IMR-90 (cell line): ENCODE data around the gene LIMK2. TPM values are rescaled to one million over a fixed set of nuclear protein-coding genes. Genes with fewer than 3 reads are reported as not detected.

Source experiments
- ATAC-seq: fragments of 200-7000 bp; cut with Tn5 transposase; 2 replicates; pipeline ENCODE4 v1.9.1; 2020; ENCODE audit warnings: low read depth, mild to moderate bottlenecking, moderate library complexity
- BruUV-seq: library from RNA; stranded (reverse); fragments of 400-500 nt; replicated peaks from 2 replicates; lab custom pipeline; 2021; lab: Mats Ljungman, UMichigan
- CTCF ChIA-PET: fragments of 300-600 bp; formaldehyde crosslinking; extraction: SDS; loops from one replicate; lab custom pipeline; 2021; ENCODE audit warnings: antibody characterized with exemption; lab: Yijun Ruan, JAX
- POLR2A ChIA-PET: fragments of 300-600 bp; sonication (Branson Sonifier 250); formaldehyde crosslinking; loops from one replicate; lab custom pipeline; 2022; ENCODE audit warnings: antibody characterized with exemption; ENCODE audit not compliant: unreplicated experiment; lab: Charles Lee
- DNase-seq: peaks from one replicate; pipeline ENCODE4 v3.0.0; 2013
- H2AFZ ChIP-seq: replicated peaks from 2 replicates; pipeline ENCODE3; 2013; ENCODE audit warnings: low read length, mild to moderate bottlenecking; ENCODE audit not compliant: poor library complexity
- H2AK5ac ChIP-seq: 2 replicates; pipeline ENCODE4 v1.6.1; 2013; ENCODE audit warnings: low read depth, low read length, inconsistent platforms
- H2AK9ac ChIP-seq: replicated peaks from 2 replicates; pipeline ENCODE3; 2013; ENCODE audit warnings: mild to moderate bottlenecking, low read depth, low read length, moderate library complexity; ENCODE audit not compliant: poor library complexity
- H2BK120ac ChIP-seq: 2 replicates; pipeline ENCODE4 v1.6.1; 2013; ENCODE audit warnings: low read depth, low read length, inconsistent platforms
- H2BK15ac ChIP-seq: 3 replicates; pipeline ENCODE4 v1.6.1; 2013; ENCODE audit warnings: low read depth, low read length, inconsistent platforms
- H2BK20ac ChIP-seq: 2 replicates; pipeline ENCODE4 v1.6.1; 2013; ENCODE audit warnings: low read depth, mild to moderate bottlenecking, inconsistent platforms, low read length, moderate library complexity
- H2BK5ac ChIP-seq: 2 replicates; pipeline ENCODE4 v1.6.1; 2013; ENCODE audit warnings: mild to moderate bottlenecking, low read depth, low read length, inconsistent platforms; ENCODE audit not compliant: poor library complexity, severe bottlenecking
- H3K14ac ChIP-seq: replicated peaks from 2 replicates; pipeline ENCODE4 v1.6.1; 2013; ENCODE audit warnings: low read depth, low read length, inconsistent platforms
- H3K18ac ChIP-seq: 2 replicates; pipeline ENCODE4 v1.6.1; 2013; ENCODE audit warnings: low read depth, low read length, control low read depth
- H3K23ac ChIP-seq: 2 replicates; pipeline ENCODE4 v1.6.1; 2013; ENCODE audit warnings: low read depth, low read length, inconsistent platforms
- H3K27ac ChIP-seq: 2 replicates; pipeline ENCODE4 v1.5.1; 2013; ENCODE audit warnings: mild to moderate bottlenecking, control low read depth, low read length; ENCODE audit not compliant: insufficient read depth
- H3K27me3 ChIP-seq: 2 replicates; pipeline ENCODE4 v1.6.1; 2013; ENCODE audit warnings: low read length; ENCODE audit not compliant: control insufficient read depth, insufficient read depth
- H3K36me3 ChIP-seq: 2 replicates; pipeline ENCODE4 v1.6.1; 2013; ENCODE audit warnings: low read length, mixed read lengths; ENCODE audit not compliant: control insufficient read depth, insufficient read depth
- H3K4ac ChIP-seq: 2 replicates; pipeline ENCODE4 v1.6.1; 2013; ENCODE audit warnings: low read depth, low read length, inconsistent platforms
- H3K4me1 ChIP-seq: 2 replicates; pipeline ENCODE4 v1.6.1; 2013; ENCODE audit warnings: low read length, mixed read lengths; ENCODE audit not compliant: control insufficient read depth, insufficient read depth
- H3K4me2 ChIP-seq: 2 replicates; pipeline ENCODE4 v1.6.1; 2013; ENCODE audit warnings: low read depth, mild to moderate bottlenecking, control low read depth, low read length, moderate library complexity
- H3K4me3 ChIP-seq: 2 replicates; pipeline ENCODE4 v1.5.1; 2013; ENCODE audit warnings: low read depth, mild to moderate bottlenecking, control low read depth, low read length, moderate library complexity; ENCODE audit not compliant: insufficient read depth
- H3K56ac ChIP-seq: 2 replicates; pipeline ENCODE4 v1.6.1; 2013; ENCODE audit warnings: low read length, inconsistent platforms; ENCODE audit not compliant: insufficient read depth; ENCODE audit errors: extremely low read depth
- H3K79me1 ChIP-seq, 2 experiments: 2 replicates each; pipeline ENCODE4 v1.6.1; 2013; ENCODE audit warnings: low read length in 2 of 2, inconsistent platforms in 1 of 2, low read depth in 1 of 2
- H3K9ac ChIP-seq: 2 replicates; pipeline ENCODE4 v1.6.1; 2013; ENCODE audit warnings: low read depth, low read length, control low read depth
- H3K9me1 ChIP-seq: 2 replicates; pipeline ENCODE4 v1.6.1; 2013; ENCODE audit warnings: low read length, inconsistent platforms; ENCODE audit not compliant: insufficient read depth
- H3K9me3 ChIP-seq: 2 replicates; pipeline ENCODE4 v1.6.1; 2013; ENCODE audit warnings: low read length; ENCODE audit not compliant: control insufficient read depth, insufficient read depth
- H4K20me1 ChIP-seq: 2 replicates; pipeline ENCODE4 v1.6.1; 2013; ENCODE audit warnings: low read length, inconsistent platforms; ENCODE audit not compliant: insufficient read depth
- H4K5ac ChIP-seq: 2 replicates; pipeline ENCODE4 v1.6.1; 2013; ENCODE audit warnings: mild to moderate bottlenecking, low read depth, low read length, control low read depth
- H4K8ac ChIP-seq, 2 experiments: 2 replicates each; pipeline ENCODE4 v1.6.1; 2013; ENCODE audit warnings: low read depth in 2 of 2, low read length in 2 of 2, control low read depth in 1 of 2, inconsistent platforms in 1 of 2
- H4K91ac ChIP-seq: 2 replicates; pipeline ENCODE4 v1.6.1; 2013; ENCODE audit warnings: low read depth, low read length, inconsistent platforms; ENCODE audit not compliant: insufficient read depth
- CEBPB ChIP-seq: IDR thresholded peaks from 2 replicates; pipeline ENCODE4 v1.6.1; 2012; ENCODE audit warnings: low read depth, low read length, improper control_type of control experiment
- CHD1 ChIP-seq: IDR thresholded peaks from 2 replicates; pipeline ENCODE4 v1.6.1; 2012; ENCODE audit warnings: low read depth, low read length, improper control_type of control experiment
- MAFK ChIP-seq: IDR thresholded peaks from 2 replicates; pipeline ENCODE4 v1.6.1; 2012; ENCODE audit warnings: low read depth, low read length, improper control_type of control experiment
- MXI1 ChIP-seq: IDR thresholded peaks from 2 replicates; pipeline ENCODE4 v1.6.1; 2012; ENCODE audit warnings: low read depth, mild to moderate bottlenecking, low read length, moderate library complexity, borderline replicate concordance
- NFE2L2 ChIP-seq: fragments of 150-350 bp; IDR thresholded peaks from 2 replicates; pipeline ENCODE4 v1.6.1; 2016; ENCODE audit warnings: low read depth, mild to moderate bottlenecking, low read length
- POLR2A ChIP-seq: IDR thresholded peaks from 2 replicates; pipeline ENCODE4 v1.6.1; 2012; ENCODE audit warnings: mild to moderate bottlenecking, low read depth, low read length
- RAD21 ChIP-seq: IDR thresholded peaks from 2 replicates; pipeline ENCODE4 v1.6.1; 2012; ENCODE audit warnings: low read length, improper control_type of control experiment
- RCOR1 ChIP-seq: IDR thresholded peaks from 2 replicates; pipeline ENCODE4 v1.6.1; 2012; ENCODE audit warnings: mild to moderate bottlenecking, low read length, improper control_type of control experiment; ENCODE audit not compliant: insufficient replicate concordance
- RFX5 ChIP-seq: IDR thresholded peaks from 2 replicates; pipeline ENCODE4 v1.8.0; 2012; ENCODE audit warnings: low read depth, mild to moderate bottlenecking, low read length, moderate library complexity
- SMC3 ChIP-seq: fragments of 150-350 bp; IDR thresholded peaks from 2 replicates; pipeline ENCODE4 v1.6.1; 2016; ENCODE audit warnings: low read depth, mild to moderate bottlenecking, antibody characterized with exemption, low read length, moderate library complexity
- WGBS, 2 experiments: methylation state at CpG; one replicate each; pipeline versions ENCODE4 v1.1.5 to v1.1.7; 2013; ENCODE audit warnings: missing lambda C conversion rate in 2 of 2; ENCODE audit not compliant: insufficient read length in 1 of 2; ENCODE audit errors: extremely low coverage in 2 of 2; 5-methylcytosine and 5-hydroxymethylcytosine counted together
- dilution Hi-C: fragments of 300-500 bp; cut with HindIII; formaldehyde crosslinking; loops from one replicate; pipeline ENCODE4 v1.14.3; 2018; ENCODE audit warnings: low sequenced_read_pairs; ENCODE audit not compliant: unreplicated experiment
- in situ Hi-C: fragments of 300-500 bp; cut with MboI; formaldehyde crosslinking; loops from 3 replicates; pipeline ENCODE4 v1.14.3; 2019; ENCODE audit warnings: low sequenced_read_pairs, inconsistent platforms, mixed read lengths
- intact Hi-C: fragments of 100-400 bp; cut with micrococcal nuclease; formaldehyde crosslinking; loops from 2 replicates; pipeline ENCODE4 v1.10.0; 2022
- polyA plus RNA-seq, 3 experiments: library from polyadenylated mRNA; depleted of rRNA; stranded (reverse); fragments of >200 nt; gene quantifications; 2 replicates each; pipeline ENCODE4 v1.2.3, GENCODE V29; 2012; ENCODE audit warnings: low replicate concordance in 1 of 3
- total RNA-seq: library from RNA; depleted of rRNA; stranded (reverse); fragments of >200 nt; gene quantifications from 2 replicates; pipeline ENCODE4 v1.2.3, GENCODE V29; 2012
- TF ChIP-seq, protein P1 (sequence below): fragments of 150-350 bp; IDR thresholded peaks from 2 replicates; pipeline ENCODE4 v1.6.1; 2017; ENCODE audit warnings: mild to moderate bottlenecking, antibody characterized with exemption, low read length, low read depth
- TF ChIP-seq, protein P2 (sequence below): fragments of 150-350 bp; IDR thresholded peaks from 2 replicates; pipeline ENCODE4 v1.6.1; 2016; ENCODE audit warnings: low read depth, mild to moderate bottlenecking, low read length, moderate library complexity, borderline replicate concordance
- TF ChIP-seq, protein P3 (sequence below): conservative IDR thresholded peaks from 2 replicates; pipeline ENCODE4 v1.5.1; 2012; ENCODE audit warnings: mild to moderate bottlenecking, low read depth, low read length, improper control_type of control experiment

LIMK2 gene
- total and polyA plus RNA-seq, 2 of the 4 experiments (the other 2 are of a cell fraction): 14.5 to 31.9 TPM

- Histone ChIP-seq H2AK9ac (peak overlapping the region; percentile 48), H2BK5ac (no peak overlapping the region), H3K9me1 (peaks cover 10% of the 10 kb centered on the region), H2AK5ac (peak overlapping the region; percentile 17), H3K27me3 (no peaks in the 10 kb centered on the region), H4K20me1 (no peaks in the 10 kb centered on the region), H3K4me1 (peaks cover 4% of the 10 kb centered on the region; the same call in 1 of the 2 replicates), H3K18ac (no peak overlapping the region), H3K36me3 (no peaks in the 10 kb centered on the region), H3K9me3 (no peaks in the 10 kb centered on the region), H2BK120ac (no peak overlapping the region), H3K79me1 (peaks cover 28 to 46% of the 10 kb centered on the region in 2 experiments), H2BK20ac (no peak overlapping the region), H3K9ac (peak overlapping the region; percentile 66), H3K4me2 (peak overlapping the region; percentile 75), H3K23ac (peak overlapping the region; percentile 84), H3K56ac (peak overlapping the region; percentile 87), H4K5ac (no peak overlapping the region), H3K14ac (peak overlapping the region; percentile 78), H4K8ac (peak overlapping the region; percentile 60 to 81; a peak in 2 of 4 replicates), H2BK15ac (0 out of 3 replicates have a peak overlapping the region, but pooled peaks have one; percentile 13), H3K4ac (peak overlapping the region; percentile 72), H2AFZ (peak overlapping the region; percentile 98), H3K4me3 (peak overlapping the region; percentile 80), H4K91ac (0 out of 2 replicates have a peak overlapping the region, but pooled peaks have one; percentile 50), H3K27ac (peak overlapping the region; percentile 30; the same call in 1 of the 2 replicates)
- POLR2A ChIA-PET: no interaction called here
- DNase-seq (no peak), ATAC-seq (peak; percentile 4)
- CTCF ChIA-PET: interaction anchor here (0.6 to 2.0 kb wide), 4 partner anchors 17 to 51 kb away, joined by 3 to 10 read pairs (median 4); no protein-coding TSS in a partner anchor
- intact Hi-C loops: loop anchor here (2.0 to 5.0 kb wide), 3 partner anchors 18 to 106 kb away; partner anchors contain the start of gene SELENOM
- dilution Hi-C loops: no loop called here
- 39% methylated on average over 5 of the region's 11 CpGs; no CpG with 5 or more reads in 1 of the 2 experiments for WGBS, 2 experiments
- BruUV-seq: no TSS peak
- in situ Hi-C loops: no loop called here
- no peak for TF ChIP-seq SMC3
- no peak for TF ChIP-seq RCOR1
- TF ChIP-seq, protein P1, sequence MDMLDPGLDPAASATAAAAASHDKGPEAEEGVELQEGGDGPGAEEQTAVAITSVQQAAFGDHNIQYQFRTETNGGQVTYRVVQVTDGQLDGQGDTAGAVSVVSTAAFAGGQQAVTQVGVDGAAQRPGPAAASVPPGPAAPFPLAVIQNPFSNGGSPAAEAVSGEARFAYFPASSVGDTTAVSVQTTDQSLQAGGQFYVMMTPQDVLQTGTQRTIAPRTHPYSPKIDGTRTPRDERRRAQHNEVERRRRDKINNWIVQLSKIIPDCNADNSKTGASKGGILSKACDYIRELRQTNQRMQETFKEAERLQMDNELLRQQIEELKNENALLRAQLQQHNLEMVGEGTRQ: no peak
- TF ChIP-seq POLR2A: no peak
- TF ChIP-seq RFX5: no peak
- no peak for TF ChIP-seq MXI1
- no peak for TF ChIP-seq CEBPB
- TF ChIP-seq MAFK: no peak
- TF ChIP-seq, protein P2, sequence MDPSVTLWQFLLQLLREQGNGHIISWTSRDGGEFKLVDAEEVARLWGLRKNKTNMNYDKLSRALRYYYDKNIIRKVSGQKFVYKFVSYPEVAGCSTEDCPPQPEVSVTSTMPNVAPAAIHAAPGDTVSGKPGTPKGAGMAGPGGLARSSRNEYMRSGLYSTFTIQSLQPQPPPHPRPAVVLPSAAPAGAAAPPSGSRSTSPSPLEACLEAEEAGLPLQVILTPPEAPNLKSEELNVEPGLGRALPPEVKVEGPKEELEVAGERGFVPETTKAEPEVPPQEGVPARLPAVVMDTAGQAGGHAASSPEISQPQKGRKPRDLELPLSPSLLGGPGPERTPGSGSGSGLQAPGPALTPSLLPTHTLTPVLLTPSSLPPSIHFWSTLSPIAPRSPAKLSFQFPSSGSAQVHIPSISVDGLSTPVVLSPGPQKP: no peak
- no peak for TF ChIP-seq RAD21
- no peak for TF ChIP-seq CHD1
- TF ChIP-seq, protein P3, sequence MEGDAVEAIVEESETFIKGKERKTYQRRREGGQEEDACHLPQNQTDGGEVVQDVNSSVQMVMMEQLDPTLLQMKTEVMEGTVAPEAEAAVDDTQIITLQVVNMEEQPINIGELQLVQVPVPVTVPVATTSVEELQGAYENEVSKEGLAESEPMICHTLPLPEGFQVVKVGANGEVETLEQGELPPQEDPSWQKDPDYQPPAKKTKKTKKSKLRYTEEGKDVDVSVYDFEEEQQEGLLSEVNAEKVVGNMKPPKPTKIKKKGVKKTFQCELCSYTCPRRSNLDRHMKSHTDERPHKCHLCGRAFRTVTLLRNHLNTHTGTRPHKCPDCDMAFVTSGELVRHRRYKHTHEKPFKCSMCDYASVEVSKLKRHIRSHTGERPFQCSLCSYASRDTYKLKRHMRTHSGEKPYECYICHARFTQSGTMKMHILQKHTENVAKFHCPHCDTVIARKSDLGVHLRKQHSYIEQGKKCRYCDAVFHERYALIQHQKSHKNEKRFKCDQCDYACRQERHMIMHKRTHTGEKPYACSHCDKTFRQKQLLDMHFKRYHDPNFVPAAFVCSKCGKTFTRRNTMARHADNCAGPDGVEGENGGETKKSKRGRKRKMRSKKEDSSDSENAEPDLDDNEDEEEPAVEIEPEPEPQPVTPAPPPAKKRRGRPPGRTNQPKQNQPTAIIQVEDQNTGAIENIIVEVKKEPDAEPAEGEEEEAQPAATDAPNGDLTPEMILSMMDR: no peak
- no peak for TF ChIP-seq NFE2L2
Measured at GRCh38 chr22:31212783-31213629, 908 bp downstream of the LIMK2 start.
